HepG2 (cell line): Measurements from ENCODE around the gene HLA-B.

ENCODE experiments used
- ATF1 ChIP-seq: IDR thresholded peaks from 2 replicates; pipeline ENCODE4 v1.6.1; 2016; ENCODE audit warnings: mild to moderate bottlenecking, control low read depth
- POLR2AphosphoS2 ChIP-seq: IDR thresholded peaks from 2 replicates; pipeline ENCODE4 v1.6.1; 2011; ENCODE audit warnings: low read depth, low read length, improper control_type of control experiment
- PRMT3 ChIP-seq: sonication (generic); formaldehyde crosslinking; IDR thresholded peaks from 2 replicates; pipeline ENCODE4 v1.8.1; 2022; ENCODE audit warnings: low read depth, mild to moderate bottlenecking, moderate library complexity, missing genetic modification reagents, borderline replicate concordance
- SMAD1 ChIP-seq: sonication (generic); formaldehyde crosslinking; IDR thresholded peaks from 2 replicates; pipeline ENCODE4 v1.4.0; 2020; ENCODE audit warnings: missing genetic modification reagents, low read depth, mild to moderate bottlenecking, borderline replicate concordance
- TGIF2 ChIP-seq: IDR thresholded peaks from 2 replicates; pipeline ENCODE4 v1.6.1; 2016; ENCODE audit warnings: control low read depth, missing compliant biosample characterization
- ZBTB20 ChIP-seq: sonication (generic); formaldehyde crosslinking; IDR thresholded peaks from 2 replicates; pipeline ENCODE4 v1.8.1; 2023; ENCODE audit warnings: missing genetic modification reagents, low read depth, mild to moderate bottlenecking, borderline replicate concordance
- TF ChIP-seq, protein P1 (sequence below): sonication (generic); formaldehyde crosslinking; conservative IDR thresholded peaks from 2 replicates; pipeline ENCODE4 v1.4.0; 2020; ENCODE audit warnings: missing genetic modification reagents
- TF ChIP-seq, protein P2 (sequence below): sonication (generic); formaldehyde crosslinking; IDR thresholded peaks from 2 replicates; pipeline ENCODE4 v1.8.1; 2023; ENCODE audit warnings: mild to moderate bottlenecking, missing genetic modification reagents
- TF ChIP-seq, protein P3 (sequence below): sonication (generic); formaldehyde crosslinking; IDR thresholded peaks from 2 replicates; pipeline ENCODE4 v1.8.0; 2022; ENCODE audit warnings: missing genetic modification reagents, mild to moderate bottlenecking, moderate library complexity, borderline replicate concordance

DNA sequence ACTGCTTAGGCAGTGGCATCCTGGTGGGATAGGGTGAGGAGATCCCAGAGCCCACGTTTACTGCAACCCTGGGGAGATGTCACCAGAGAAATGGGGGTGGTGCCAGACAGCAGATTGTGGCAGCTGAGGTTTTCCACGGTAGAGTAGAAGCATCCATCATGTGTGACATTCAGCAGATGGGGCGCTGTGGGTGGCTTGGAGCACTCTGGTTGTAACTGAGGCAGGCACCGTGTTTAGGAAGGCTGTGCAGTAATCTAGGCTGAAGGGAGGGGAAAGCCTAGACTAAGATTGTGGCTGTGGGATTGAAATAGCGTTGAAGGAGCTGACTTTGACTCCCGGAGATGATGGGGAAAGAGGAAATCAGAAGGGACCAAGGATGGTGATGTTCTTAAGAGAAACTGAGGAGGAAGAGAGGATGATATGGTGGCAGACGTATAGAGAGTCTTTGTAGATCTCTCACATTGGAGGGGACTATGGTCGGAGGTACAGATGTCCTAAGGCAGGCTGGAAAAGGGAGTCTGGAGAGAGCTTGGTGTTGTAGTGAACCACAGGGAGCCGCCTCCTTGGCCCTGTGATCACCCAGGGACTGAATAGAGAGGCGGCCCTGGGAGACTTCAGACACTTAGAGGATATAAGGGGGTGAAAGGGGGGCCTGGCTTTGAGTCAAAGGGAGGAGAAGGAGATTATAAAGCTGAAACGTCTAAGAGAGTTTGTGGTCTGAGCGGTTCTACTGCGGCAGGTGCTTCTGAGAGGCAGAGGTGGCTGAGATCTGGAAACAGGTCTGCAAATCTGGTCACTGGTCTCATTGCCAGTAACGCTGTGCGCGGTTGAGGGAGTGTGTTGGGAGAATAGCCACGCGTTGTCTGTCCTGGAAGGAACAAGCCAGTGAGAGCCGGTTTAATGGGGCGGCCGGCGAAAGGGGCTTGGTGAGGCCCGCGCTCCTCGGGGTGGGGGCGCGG lies 45.6 kb upstream of the HLA-B start:
- TF ChIP-seq, protein P1, sequence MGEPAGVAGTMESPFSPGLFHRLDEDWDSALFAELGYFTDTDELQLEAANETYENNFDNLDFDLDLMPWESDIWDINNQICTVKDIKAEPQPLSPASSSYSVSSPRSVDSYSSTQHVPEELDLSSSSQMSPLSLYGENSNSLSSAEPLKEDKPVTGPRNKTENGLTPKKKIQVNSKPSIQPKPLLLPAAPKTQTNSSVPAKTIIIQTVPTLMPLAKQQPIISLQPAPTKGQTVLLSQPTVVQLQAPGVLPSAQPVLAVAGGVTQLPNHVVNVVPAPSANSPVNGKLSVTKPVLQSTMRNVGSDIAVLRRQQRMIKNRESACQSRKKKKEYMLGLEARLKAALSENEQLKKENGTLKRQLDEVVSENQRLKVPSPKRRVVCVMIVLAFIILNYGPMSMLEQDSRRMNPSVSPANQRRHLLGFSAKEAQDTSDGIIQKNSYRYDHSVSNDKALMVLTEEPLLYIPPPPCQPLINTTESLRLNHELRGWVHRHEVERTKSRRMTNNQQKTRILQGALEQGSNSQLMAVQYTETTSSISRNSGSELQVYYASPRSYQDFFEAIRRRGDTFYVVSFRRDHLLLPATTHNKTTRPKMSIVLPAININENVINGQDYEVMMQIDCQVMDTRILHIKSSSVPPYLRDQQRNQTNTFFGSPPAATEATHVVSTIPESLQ (CRISPR knock-in tag): no peak
- TF ChIP-seq POLR2AphosphoS2: no peak
- TF ChIP-seq, protein P2, sequence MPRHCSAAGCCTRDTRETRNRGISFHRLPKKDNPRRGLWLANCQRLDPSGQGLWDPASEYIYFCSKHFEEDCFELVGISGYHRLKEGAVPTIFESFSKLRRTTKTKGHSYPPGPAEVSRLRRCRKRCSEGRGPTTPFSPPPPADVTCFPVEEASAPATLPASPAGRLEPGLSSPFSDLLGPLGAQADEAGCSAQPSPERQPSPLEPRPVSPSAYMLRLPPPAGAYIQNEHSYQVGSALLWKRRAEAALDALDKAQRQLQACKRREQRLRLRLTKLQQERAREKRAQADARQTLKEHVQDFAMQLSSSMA: no peak
- TF ChIP-seq TGIF2 (CRISPR knock-in tag): peak; percentile 14; the same call in 1 of the 2 replicates
- no peak for TF ChIP-seq ATF1
- TF ChIP-seq, protein P3, sequence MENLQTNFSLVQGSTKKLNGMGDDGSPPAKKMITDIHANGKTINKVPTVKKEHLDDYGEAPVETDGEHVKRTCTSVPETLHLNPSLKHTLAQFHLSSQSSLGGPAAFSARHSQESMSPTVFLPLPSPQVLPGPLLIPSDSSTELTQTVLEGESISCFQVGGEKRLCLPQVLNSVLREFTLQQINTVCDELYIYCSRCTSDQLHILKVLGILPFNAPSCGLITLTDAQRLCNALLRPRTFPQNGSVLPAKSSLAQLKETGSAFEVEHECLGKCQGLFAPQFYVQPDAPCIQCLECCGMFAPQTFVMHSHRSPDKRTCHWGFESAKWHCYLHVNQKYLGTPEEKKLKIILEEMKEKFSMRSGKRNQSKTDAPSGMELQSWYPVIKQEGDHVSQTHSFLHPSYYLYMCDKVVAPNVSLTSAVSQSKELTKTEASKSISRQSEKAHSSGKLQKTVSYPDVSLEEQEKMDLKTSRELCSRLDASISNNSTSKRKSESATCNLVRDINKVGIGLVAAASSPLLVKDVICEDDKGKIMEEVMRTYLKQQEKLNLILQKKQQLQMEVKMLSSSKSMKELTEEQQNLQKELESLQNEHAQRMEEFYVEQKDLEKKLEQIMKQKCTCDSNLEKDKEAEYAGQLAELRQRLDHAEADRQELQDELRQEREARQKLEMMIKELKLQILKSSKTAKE (CRISPR knock-in tag): no peak
- TF ChIP-seq SMAD1 (CRISPR knock-in tag): no peak
- no peak for TF ChIP-seq PRMT3 (CRISPR knock-in tag)
- TF ChIP-seq ZBTB20: no peak
